D721Med (cell line): ENCODE data around the gene ANKRD40.

Experiments used
- DNase-seq: peaks from one replicate; pipeline ENCODE4 v3.0.0; 2011; ENCODE audit warnings: low spot score; ENCODE audit not compliant: insufficient read length
- FAIRE-seq: peaks from 2 replicates; lab custom pipeline; 2011; peaks lifted over from hg19 to GRCh38; lab: Jason Lieb, UNC
- TF ChIP-seq, protein P1 (sequence below): IDR thresholded peaks from 2 replicates; pipeline ENCODE4 v1.5.1; 2012; ENCODE audit warnings: mild to moderate bottlenecking, control low read depth; ENCODE audit not compliant: insufficient read depth; ENCODE audit errors: missing control alignments

Gene ANKRD40

DNA sequence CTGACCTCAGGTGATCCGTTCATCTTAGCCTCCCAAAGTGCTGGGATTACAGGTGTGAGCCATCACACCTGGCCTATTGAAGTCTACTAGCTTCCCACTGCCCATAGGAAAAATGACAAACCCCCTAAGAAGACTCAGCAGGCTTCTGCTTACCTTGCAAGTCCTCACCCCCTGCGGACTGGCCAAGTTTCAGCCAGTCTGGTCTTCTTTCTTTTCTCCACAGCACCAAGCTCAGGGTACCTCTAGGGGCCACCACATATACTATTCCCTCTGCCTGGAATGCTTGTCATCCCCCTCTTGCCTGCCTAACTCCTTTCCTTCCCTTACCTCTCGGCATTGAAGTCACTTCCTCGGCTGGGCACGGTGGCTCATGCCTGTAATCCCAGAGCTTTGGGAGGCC lies 41.9 kb downstream of the ANKRD40 start:
- FAIRE-seq = no peak
- DNase-seq = no peak
- TF ChIP-seq, protein P1, sequence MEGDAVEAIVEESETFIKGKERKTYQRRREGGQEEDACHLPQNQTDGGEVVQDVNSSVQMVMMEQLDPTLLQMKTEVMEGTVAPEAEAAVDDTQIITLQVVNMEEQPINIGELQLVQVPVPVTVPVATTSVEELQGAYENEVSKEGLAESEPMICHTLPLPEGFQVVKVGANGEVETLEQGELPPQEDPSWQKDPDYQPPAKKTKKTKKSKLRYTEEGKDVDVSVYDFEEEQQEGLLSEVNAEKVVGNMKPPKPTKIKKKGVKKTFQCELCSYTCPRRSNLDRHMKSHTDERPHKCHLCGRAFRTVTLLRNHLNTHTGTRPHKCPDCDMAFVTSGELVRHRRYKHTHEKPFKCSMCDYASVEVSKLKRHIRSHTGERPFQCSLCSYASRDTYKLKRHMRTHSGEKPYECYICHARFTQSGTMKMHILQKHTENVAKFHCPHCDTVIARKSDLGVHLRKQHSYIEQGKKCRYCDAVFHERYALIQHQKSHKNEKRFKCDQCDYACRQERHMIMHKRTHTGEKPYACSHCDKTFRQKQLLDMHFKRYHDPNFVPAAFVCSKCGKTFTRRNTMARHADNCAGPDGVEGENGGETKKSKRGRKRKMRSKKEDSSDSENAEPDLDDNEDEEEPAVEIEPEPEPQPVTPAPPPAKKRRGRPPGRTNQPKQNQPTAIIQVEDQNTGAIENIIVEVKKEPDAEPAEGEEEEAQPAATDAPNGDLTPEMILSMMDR = no peak

GRCh38 chr17:50664788-50665458 lies 42.8 kb downstream of the ANKRD40 start:
- DNase-seq (no peak), FAIRE-seq (no peak)
- TF ChIP-seq, protein P1 = no peak

GRCh38 chr17:50663812-50664374 lies 43.8 kb downstream of the ANKRD40 start:
- no peak for DNase-seq
- TF ChIP-seq, protein P1 = no peak
- FAIRE-seq = no peak

GRCh38 chr17:50662632-50663225 lies 45.0 kb downstream of the ANKRD40 start:
- DNase-seq (no peak), FAIRE-seq (no peak)
- TF ChIP-seq, protein P1 = no peak

- TF ChIP-seq, protein P1 = no peak
- DNase-seq (no peak), FAIRE-seq (no peak)
Measured at GRCh38 chr17:50661795-50662391, 45.8 kb downstream of the ANKRD40 start.

DNA sequence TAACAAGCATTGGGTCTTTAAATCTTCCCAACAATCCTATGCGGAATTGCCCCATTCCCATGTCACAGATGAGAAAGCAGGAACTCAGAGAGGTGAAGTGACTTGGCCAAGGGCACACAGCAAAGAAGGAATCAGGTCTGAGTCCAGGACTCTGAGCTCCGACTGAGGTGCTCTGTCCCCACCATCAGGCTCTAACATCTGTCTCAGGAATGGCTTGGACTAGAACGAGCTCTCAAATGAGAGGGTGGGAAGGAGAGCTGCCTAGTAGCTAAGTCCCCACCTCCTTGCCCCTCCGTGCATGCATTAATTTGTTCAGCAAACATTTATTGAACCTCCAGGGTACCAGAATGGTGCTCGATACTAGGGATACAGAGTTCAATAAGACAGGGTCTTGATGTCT lies 46.4 kb downstream of the ANKRD40 start:
- DNase-seq = no peak
- no peak for FAIRE-seq
- TF ChIP-seq, protein P1 = no peak
